Endothelial cell of umbilical vein (primary cell): ENCODE measurements around the gene FAM168A. TPM values are rescaled to one million over a fixed set of nuclear protein-coding genes. Genes with fewer than 3 reads are reported as not detected.

Experiments used
- BruUV-seq: library from RNA; stranded (reverse); fragments of 400-500 nt; replicated peaks from 2 replicates; lab custom pipeline; 2021; lab: Mats Ljungman, UMichigan
- CTCF ChIA-PET: fragments of 300-600, 350-600 bp; sonication (Branson Sonifier 250); formaldehyde crosslinking; loops from one replicate; lab custom pipeline; 2021; ENCODE audit warnings: antibody characterized with exemption, inconsistent platforms; lab: Charles Lee
- POLR2A ChIA-PET: fragments of 300-600, 350-600 bp; sonication (Branson Sonifier 250); formaldehyde crosslinking; loops from one replicate; lab custom pipeline; 2021; ENCODE audit warnings: antibody characterized with exemption, inconsistent platforms; lab: Charles Lee
- DNase-seq: peaks from one replicate; pipeline ENCODE4 v3.0.0-alpha.2; 2011; ENCODE audit warnings: low read depth, low spot score
- FAIRE-seq: peaks from 2 replicates; lab custom pipeline; 2011; peaks lifted over from hg19 to GRCh38; lab: Jason Lieb, UNC
- H2AFZ ChIP-seq: 2 replicates; pipeline ENCODE4 v1.6.0; 2012; ENCODE audit warnings: low read depth, low read length, control low read depth, inconsistent platforms
- H3K27ac ChIP-seq: 2 replicates; pipeline ENCODE4 v1.5.1; 2011; ENCODE audit warnings: low read depth, mild to moderate bottlenecking, control low read depth, low read length, moderate library complexity; ENCODE audit not compliant: insufficient read depth
- H3K27me3 ChIP-seq, 2 experiments: 2 replicates each; pipeline versions ENCODE4 v1.6.0 to v1.6.1; 2011; ENCODE audit warnings: low read length in 2 of 2, mixed read lengths in 1 of 2; ENCODE audit not compliant: control insufficient read depth in 2 of 2, insufficient read depth in 2 of 2
- H3K36me3 ChIP-seq, 2 experiments: 2 replicates in 1 of 2; 3 replicates in 1 of 2; pipeline ENCODE4 v1.5.1; 2011; ENCODE audit warnings: low read length in 2 of 2, mild to moderate bottlenecking in 1 of 2, moderate library complexity in 1 of 2; ENCODE audit not compliant: control insufficient read depth in 2 of 2, insufficient read depth in 2 of 2; ENCODE audit errors: extremely low read depth in 1 of 2
- H3K4me1 ChIP-seq: 3 replicates; pipeline ENCODE4 v1.5.1; 2011; ENCODE audit warnings: mild to moderate bottlenecking, low read length; ENCODE audit not compliant: control insufficient read depth, insufficient read depth; ENCODE audit errors: extremely low read depth
- H3K4me2 ChIP-seq: 2 replicates; pipeline ENCODE4 v1.6.1; 2011; ENCODE audit warnings: low read length, control low read depth, mixed read lengths; ENCODE audit not compliant: insufficient read depth
- H3K4me3 ChIP-seq, 3 experiments: fragments of 200-600 bp in 1 of 3; sonication (generic), shearing (Covaris generic) in 1 of 3; replicated peaks in 1 of 3; 2 replicates each; pipeline ENCODE4 v1.5.1; 2011 to 2016; ENCODE audit warnings: control low read depth in 3 of 3, low read length in 3 of 3, mild to moderate bottlenecking in 2 of 3, inconsistent platforms in 1 of 3, low read depth in 1 of 3, moderate library complexity in 1 of 3; ENCODE audit not compliant: insufficient read depth in 1 of 3
- H3K79me2 ChIP-seq: 2 replicates; pipeline ENCODE4 v1.6.0; 2012; ENCODE audit warnings: low read length, inconsistent platforms; ENCODE audit not compliant: control insufficient read depth, insufficient read depth
- H3K9ac ChIP-seq: replicated peaks from 2 replicates; pipeline ENCODE3; 2011; ENCODE audit warnings: low read length, control low read depth; ENCODE audit not compliant: insufficient read depth; ENCODE audit errors: extremely low read depth
- H3K9me1 ChIP-seq: replicated peaks from 3 replicates; pipeline ENCODE4 v1.6.0; 2011; ENCODE audit warnings: mild to moderate bottlenecking, low read length; ENCODE audit not compliant: control insufficient read depth, insufficient read depth; ENCODE audit errors: extremely low read depth
- H3K9me3 ChIP-seq: replicated peaks from 2 replicates; pipeline ENCODE4 v1.5.1; 2012; ENCODE audit warnings: low read length, inconsistent platforms; ENCODE audit not compliant: control insufficient read depth, insufficient read depth
- H4K20me1 ChIP-seq: replicated peaks from 2 replicates; pipeline ENCODE3; 2011; ENCODE audit warnings: mild to moderate bottlenecking, low read length; ENCODE audit not compliant: control insufficient read depth, insufficient read depth; ENCODE audit errors: extremely low read depth
- EZH2 ChIP-seq: IDR thresholded peaks from 2 replicates; pipeline ENCODE4 v1.6.1; 2012; ENCODE audit warnings: borderline replicate concordance, low read depth, mild to moderate bottlenecking, moderate library complexity, low read length, inconsistent platforms; ENCODE audit not compliant: severe bottlenecking
- GATA2 ChIP-seq: IDR thresholded peaks from 2 replicates; pipeline ENCODE4 v1.7.0; 2011; ENCODE audit warnings: low read depth, mild to moderate bottlenecking, moderate library complexity, mixed read lengths, low read length; ENCODE audit not compliant: insufficient read length, insufficient read depth
- MAX ChIP-seq: IDR thresholded peaks from 2 replicates; pipeline ENCODE4 v1.6.1; 2011; ENCODE audit not compliant: insufficient read depth, insufficient read length
- MYC ChIP-seq: IDR thresholded peaks from one replicate; pipeline ENCODE4 v1.6.1; 2011; ENCODE audit warnings: mild to moderate bottlenecking, low read depth, low read length
- dilution Hi-C: fragments of 300-500 bp; cut with MboI; formaldehyde crosslinking; loops from one replicate; pipeline ENCODE4 v1.15.0; 2019; ENCODE audit warnings: low sequenced_read_pairs; ENCODE audit not compliant: extremely low pct_ligation_motif_present
- intact Hi-C: fragments of 100-400 bp; cut with micrococcal nuclease; formaldehyde crosslinking; loops from one replicate; pipeline ENCODE4 v1.10.0; 2022
- polyA plus RNA-seq, 4 experiments: library from polyadenylated mRNA; depleted of rRNA in 3 of 4; stranded (reverse) in 3 of 4; unstranded in 1 of 4; fragments of >200 nt; gene quantifications; 2 replicates each; pipeline versions ENCODE4 v1.2.1 to v1.2.3, GENCODE V29; 2011 to 2012; ENCODE audit warnings: missing spikeins in 1 of 4
- total RNA-seq: library from RNA; stranded (reverse); gene quantifications from 2 replicates; pipeline ENCODE4 v1.2.3, GENCODE V29; 2021
- TF ChIP-seq, protein P1 (sequence below), 2 donors: IDR thresholded peaks; 1 replicate in 1 of 2; 2 replicates in 1 of 2; pipeline ENCODE4 v1.5.1; 2011; ENCODE audit warnings: low read length in 2 of 2, mild to moderate bottlenecking in 2 of 2, moderate library complexity in 2 of 2, control low read depth in 1 of 2, inconsistent platforms in 1 of 2, low read depth in 1 of 2; ENCODE audit not compliant: insufficient read depth in 1 of 2; ENCODE audit errors: extremely low read depth in 1 of 2

The FAM168A gene
- total and polyA plus RNA-seq, 2 donors (not counting 3 experiments of a cell fraction or from before 2014, with no cell fraction given): 17.0 to 20.5 TPM

DNA sequence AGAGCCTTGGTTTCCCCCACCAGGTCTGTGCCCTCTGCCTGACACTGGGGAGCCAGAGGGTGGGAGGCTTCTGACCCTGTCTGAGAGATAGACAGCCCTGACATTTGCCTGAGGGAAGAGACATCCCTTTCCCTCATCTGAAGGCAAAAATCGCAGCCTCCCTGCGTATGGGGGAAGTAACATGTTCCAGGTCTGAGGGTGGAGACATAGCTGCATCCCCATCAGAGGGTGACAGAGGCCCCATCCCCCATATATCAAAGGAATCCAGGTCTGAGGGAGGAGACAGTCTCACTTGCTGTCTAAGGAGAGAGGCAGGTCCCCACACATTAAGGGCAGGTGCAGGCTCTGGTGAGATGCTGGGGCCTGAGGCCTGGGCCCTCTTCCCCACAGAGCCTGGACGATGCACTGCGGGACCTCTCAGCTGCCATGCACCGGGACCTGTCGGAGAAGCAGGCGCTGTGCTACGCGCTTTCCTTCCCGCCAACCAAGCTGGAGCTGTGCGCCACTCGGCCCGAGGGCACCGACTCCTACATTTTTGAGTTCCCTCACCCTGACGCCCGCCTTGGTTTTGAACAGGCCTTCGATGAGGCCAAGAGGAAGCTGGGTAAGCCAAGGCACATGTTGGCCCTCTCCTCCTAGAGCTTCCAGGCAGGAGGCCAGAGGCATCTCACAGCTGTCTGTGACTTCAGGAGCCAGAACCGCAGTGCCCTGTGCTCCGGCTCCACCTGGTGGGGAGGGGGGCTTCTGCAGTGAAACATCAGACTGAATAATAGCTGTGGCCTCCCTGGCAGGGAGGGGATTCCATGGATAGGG, 237.8 kb downstream of the FAM168A start:
- H3K9me1 ChIP-seq: no peaks in the 10 kb centered on the region
- no peaks in the 10 kb centered on the region for H3K9me3 ChIP-seq
- no peak overlapping the region for H3K27ac ChIP-seq
- FAIRE-seq (peak; percentile 60), DNase-seq (peak; percentile 36)
- no peaks in the 10 kb centered on the region for H4K20me1 ChIP-seq
- H3K4me3 ChIP-seq: no peak overlapping the region
- CTCF ChIA-PET: interaction anchor here (0.7 to 4.9 kb wide), 19 partner anchors 7 to 301 kb away, joined by 3 to 54 read pairs (median 6); no protein-coding TSS in a partner anchor
- POLR2A ChIA-PET: no interaction called here
- no peaks in the 10 kb centered on the region for H3K79me2 ChIP-seq
- no peak overlapping the region for H2AFZ ChIP-seq
- no TSS peak for BruUV-seq
- H3K36me3 ChIP-seq: peaks cover 11 to 74% of the 10 kb centered on the region in 2 experiments
- no peaks in the 10 kb centered on the region for H3K27me3 ChIP-seq
- H3K4me1 ChIP-seq: no peaks in the 10 kb centered on the region
- dilution Hi-C loops: no loop called here
- H3K4me2 ChIP-seq: no peak overlapping the region
- intact Hi-C loops: no loop called here
- TF ChIP-seq, protein P1, sequence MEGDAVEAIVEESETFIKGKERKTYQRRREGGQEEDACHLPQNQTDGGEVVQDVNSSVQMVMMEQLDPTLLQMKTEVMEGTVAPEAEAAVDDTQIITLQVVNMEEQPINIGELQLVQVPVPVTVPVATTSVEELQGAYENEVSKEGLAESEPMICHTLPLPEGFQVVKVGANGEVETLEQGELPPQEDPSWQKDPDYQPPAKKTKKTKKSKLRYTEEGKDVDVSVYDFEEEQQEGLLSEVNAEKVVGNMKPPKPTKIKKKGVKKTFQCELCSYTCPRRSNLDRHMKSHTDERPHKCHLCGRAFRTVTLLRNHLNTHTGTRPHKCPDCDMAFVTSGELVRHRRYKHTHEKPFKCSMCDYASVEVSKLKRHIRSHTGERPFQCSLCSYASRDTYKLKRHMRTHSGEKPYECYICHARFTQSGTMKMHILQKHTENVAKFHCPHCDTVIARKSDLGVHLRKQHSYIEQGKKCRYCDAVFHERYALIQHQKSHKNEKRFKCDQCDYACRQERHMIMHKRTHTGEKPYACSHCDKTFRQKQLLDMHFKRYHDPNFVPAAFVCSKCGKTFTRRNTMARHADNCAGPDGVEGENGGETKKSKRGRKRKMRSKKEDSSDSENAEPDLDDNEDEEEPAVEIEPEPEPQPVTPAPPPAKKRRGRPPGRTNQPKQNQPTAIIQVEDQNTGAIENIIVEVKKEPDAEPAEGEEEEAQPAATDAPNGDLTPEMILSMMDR (IDR thresholded peaks at IDR 0.05; ENCODE audit: extremely low read depth in 1 of 2, insufficient read depth in 1 of 2, low read depth in 1 of 2, low read length in 2 of 2): peak; percentile 36 to 60
- TF ChIP-seq EZH2 (no peak), MYC (no peak), MAX (no peak), GATA2 (no peak)
- H3K9ac ChIP-seq: no peak overlapping the region
